GM19328 (cell line): ENCODE data around the gene STYXL1.

ENCODE experiments used
- ATAC-seq: cut with Tn5 transposase; IDR thresholded peaks from one replicate; pipeline ENCODE4 v1.9.1; 2021; ENCODE audit warnings: mild to moderate bottlenecking, moderate library complexity; ENCODE audit not compliant: unreplicated experiment

The STYXL1 gene

GRCh38 chr7:75961218-75961617 is 86.6 kb downstream of the STYXL1 start:
- no peak for ATAC-seq

- ATAC-seq = no peak
Measured at GRCh38 chr7:75960372-75960771, 87.4 kb downstream of the STYXL1 start.

- no peak for ATAC-seq
Measured at GRCh38 chr7:75958802-75959543, 88.8 kb downstream of the STYXL1 start.

- no peak for ATAC-seq
Measured at GRCh38 chr7:75957021-75957736, 90.6 kb downstream of the STYXL1 start.

- no peak for ATAC-seq
Measured at GRCh38 chr7:75955331-75955955, 92.4 kb downstream of the STYXL1 start.

GRCh38 chr7:75953931-75954330 is 93.9 kb downstream of the STYXL1 start:
- no peak for ATAC-seq

- ATAC-seq = no peak
Measured at GRCh38 chr7:75953431-75953830, 94.4 kb downstream of the STYXL1 start.

GRCh38 chr7:75951506-75951905 is 96.3 kb downstream of the STYXL1 start:
- no peak for ATAC-seq

GRCh38 chr7:75950111-75950681 is 97.6 kb downstream of the STYXL1 start:
- no peak for ATAC-seq

- no peak for ATAC-seq
Measured at GRCh38 chr7:75948179-75948578, 99.6 kb downstream of the STYXL1 start.
